Pancreas (tissue), 10 donors: ENCODE data around the gene RAB25. TPM values are rescaled to one million over a fixed set of nuclear protein-coding genes. Genes with fewer than 3 reads are reported as not detected.
"Not testable (repeated sequence)": the region's sequence is repeated elsewhere in the genome, so short reads cannot be mapped to it uniquely, and the experiment has no call there.

ENCODE experiments used
- ATAC-seq, 4 donors: fragments of 200-7000 bp; cut with Tn5 transposase; one replicate each; pipeline versions ENCODE4 v1.8.0 to v1.9.1; 2020; ENCODE audit warnings: mild to moderate bottlenecking in 4 of 4, moderate library complexity in 4 of 4
- DNase-seq, 6 donors: peaks; one replicate each; pipeline ENCODE4 v3.0.0-alpha.2; 2020
- FAIRE-seq: peaks from 2 replicates; lab custom pipeline; 2012; peaks lifted over from hg19 to GRCh38; lab: Jason Lieb, UNC
- H3K27ac ChIP-seq, 4 donors: fragments of 200-600 bp; sonication (generic); 1 replicate in 3 of 4; 2 replicates in 1 of 4; pipeline versions ENCODE4 v1.5.0 to v1.8.0; 2020
- H3K27me3 ChIP-seq, 4 donors: fragments of 200-600 bp; one replicate each; pipeline ENCODE4 v1.8.0; 2021
- H3K36me3 ChIP-seq, 3 donors: fragments of 200-600 bp; sonication (generic) in 1 of 3; one replicate each; pipeline versions ENCODE4 v1.5.0 to v1.8.0; 2020 to 2021
- H3K4me1 ChIP-seq, 3 donors: fragments of 200-600 bp; one replicate each; pipeline ENCODE4 v1.8.0; 2021
- H3K4me3 ChIP-seq, 4 donors: fragments of 200-600 bp; sonication (generic) in 2 of 4; one replicate each; pipeline versions ENCODE4 v1.5.0 to v1.8.0; 2020 to 2021
- H3K9me3 ChIP-seq, 4 donors: fragments of 200-600 bp; one replicate each; pipeline ENCODE4 v1.8.0; 2021
- CTCF ChIP-seq, 4 donors: fragments of 200-600 bp; sonication (generic) in 3 of 4; IDR thresholded peaks; one replicate each; pipeline versions ENCODE4 v1.5.0 to v1.8.0; 2021; ENCODE audit warnings: antibody characterized with exemption in 4 of 4
- WGBS, 2 donors: extraction: QIAGEN DNeasy Blood & Tissue Kit; methylation state at CpG; one replicate each; pipeline ENCODE4 v1.1.7; 2013; 5-methylcytosine and 5-hydroxymethylcytosine counted together
- intact Hi-C, 3 donors: fragments of 100-400 bp; cut with DNase I; formaldehyde crosslinking; loops; one replicate each; pipeline versions ENCODE4 v1.11.1 to v1.14.2; 2022
- polyA plus RNA-seq, 2 donors: library from polyadenylated mRNA; stranded (reverse); fragments of 200-250 nt; gene quantifications; one replicate each; pipeline ENCODE4 v1.2.3, GENCODE V29; 2013
- total RNA-seq, 6 donors: library from RNA; stranded (reverse); fragmentation: NEBNext Ultra II Directional in 4 of 6; extraction: Animal tissue kit (Norgen Biotek cat#: 25700) in 4 of 6; gene quantifications; one replicate each; pipeline versions ENCODE4 v1.2.1 to v1.2.4, GENCODE V29; 2021 to 2023
- donor health status: healthy with polysubstance abuse.
- donor health status: DM: no; HTN: no; CAD: no; lungs with moderate emphysema.
- donor health status: DM: no; HTN: no; CAD: no.
- donor health status: control.
- donor health status: control.
- donor health status: Bipolar disorder and iron deficiency.
- donor health status: DM: yes; HTN: yes; CAD: no.
- donor health status: DM: no; HTN: no; CAD: no.
- donor health status: DM: no; HTN: no; CAD: no.
- donor health status: DM: yes; HTN: yes; CAD: no.

The RAB25 gene
- total and polyA plus RNA-seq, 8 donors, result 29.0 to 81.6 (median 37.4) TPM

GRCh38 chr1:156113282-156113950 is 52.5 kb downstream of the RAB25 start:
- intact Hi-C loops, result no loop called here
- DNase-seq, result no peak
- TF ChIP-seq CTCF (IDR thresholded peaks at IDR 0.05), result no peak
- Histone ChIP-seq H3K27me3 (no peaks in the 10 kb centered on the region), H3K27ac (peak overlapping the region; percentile 81 to 94 (median 90)), H3K36me3 (no peaks in the 10 kb centered on the region), H3K9me3 (no peaks in the 10 kb centered on the region), H3K4me1 (peaks cover 14 to 26% (median 15%) of the 10 kb centered on the region in 3 donors), H3K4me3 (no peak overlapping the region)
- no peak for FAIRE-seq
- ATAC-seq, result no peak
- 52 to 54% methylated on average over 4 of the region's 4 CpGs for WGBS, 2 donors

- no peaks in the 10 kb centered on the region for H3K9me3 ChIP-seq
- peak within 1 kb of the TSS; percentile 81 to 99 (median 94) for H3K4me3 ChIP-seq
- peaks cover 19 to 34% (median 22%) of the 10 kb centered on the region in 3 donors for H3K4me1 ChIP-seq
- DNase-seq (peak; percentile 91 to 97 (median 94)), ATAC-seq (peak; percentile 80 to 90 (median 88)), FAIRE-seq (no peak)
- no peaks in the 10 kb centered on the region for H3K36me3 ChIP-seq
- no peak for TF ChIP-seq CTCF (IDR thresholded peaks at IDR 0.05)
- H3K27ac ChIP-seq, result peak within 1 kb of the TSS; percentile 81 to 94 (median 90)
- intact Hi-C loops, result no loop called here
- H3K27me3 ChIP-seq, result no peaks in the 10 kb centered on the region
- 2 to 3% methylated on average over 30 to 37 of the region's 37 CpGs for WGBS, 2 donors
Measured at GRCh38 chr1:156114101-156114918, 53.4 kb downstream of the RAB25 start, which contains the start of gene LMNA. LMNA (plus strand) TSS chr1:156114711; CDS start chr1:156114919, 208 bp downstream.

GRCh38 chr1:156114919-156115513 is 54.1 kb downstream of the RAB25 start:
- ATAC-seq (peak; percentile 49 to 62 (median 56)), FAIRE-seq (no peak), DNase-seq (peak in 4 of 6 donors; percentile 55 to 84 (median 74))
- 0% methylated on average over 49 of the region's 49 CpGs for WGBS, 2 donors
- peak overlapping the region; percentile 81 to 94 (median 90) for H3K27ac ChIP-seq
- H3K4me3 ChIP-seq, result peak overlapping the region; percentile 81 to 99 (median 94)
- intact Hi-C loops, result no loop called here
- no peak for TF ChIP-seq CTCF (IDR thresholded peaks at IDR 0.05)
- H3K27me3 ChIP-seq, result no peaks in the 10 kb centered on the region
- H3K4me1 ChIP-seq, result peaks cover 19 to 41% (median 22%) of the 10 kb centered on the region in 3 donors
- no peaks in the 10 kb centered on the region for H3K9me3 ChIP-seq
- H3K36me3 ChIP-seq, result no peaks in the 10 kb centered on the region

DNA sequence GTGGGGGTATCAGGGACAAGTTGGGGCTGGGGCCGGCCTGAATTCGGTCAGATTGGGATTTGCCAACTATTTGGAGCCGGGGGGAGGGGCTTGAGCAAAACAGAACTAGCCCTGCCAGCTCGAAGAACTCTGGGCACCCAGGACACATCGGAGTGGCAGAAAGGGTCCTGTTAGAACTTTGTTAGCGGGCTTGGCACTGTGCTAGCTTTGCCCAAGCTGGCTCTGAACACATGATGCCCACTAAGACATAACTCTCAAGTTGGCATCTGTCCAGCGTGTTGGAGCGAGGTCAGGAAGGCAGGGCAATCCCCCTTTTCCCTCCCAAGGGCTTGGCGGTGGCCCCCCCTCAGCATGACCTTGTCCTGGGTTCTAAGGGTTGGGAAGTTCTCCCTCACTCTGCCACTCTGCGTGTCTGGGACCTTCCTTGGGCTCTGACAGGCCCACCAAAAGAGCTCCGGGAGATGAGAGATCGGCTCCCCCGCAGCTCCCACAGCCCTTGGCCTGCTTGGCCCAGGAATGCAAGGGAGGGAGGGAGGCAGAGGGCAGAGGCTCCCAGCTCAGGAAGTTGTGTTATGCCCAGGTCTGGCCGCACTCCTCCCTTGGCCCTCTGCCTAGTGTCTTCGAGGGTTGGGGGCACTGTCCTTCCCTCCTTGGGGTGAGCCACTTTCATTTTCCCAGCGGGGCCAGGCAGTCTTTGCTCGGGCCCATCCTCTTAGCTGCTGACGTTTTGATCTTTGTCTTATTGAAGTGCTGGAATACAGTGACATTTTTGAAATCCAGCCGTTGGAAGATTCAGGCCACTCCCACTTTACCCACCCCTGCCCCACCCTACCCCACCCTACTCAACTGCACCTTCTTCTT is 54.8 kb downstream of the RAB25 start:
- Histone ChIP-seq H3K4me1 (peaks cover 26 to 48% (median 29%) of the 10 kb centered on the region in 3 donors), H3K27me3 (no peaks in the 10 kb centered on the region), H3K9me3 (no peaks in the 10 kb centered on the region), H3K4me3 (peak overlapping the region; percentile 81 to 99 (median 94)), H3K36me3 (no peaks in the 10 kb centered on the region), H3K27ac (peak overlapping the region; percentile 81 to 94 (median 90))
- intact Hi-C loops, result no loop called here
- WGBS, 2 donors, result 2 to 4% methylated on average over 16 to 19 of the region's 19 CpGs
- peak; percentile 36 to 48 (median 39) for ATAC-seq
- FAIRE-seq, result no peak
- TF ChIP-seq CTCF (IDR thresholded peaks at IDR 0.05), result no peak
- peak; percentile 64 to 85 (median 76) for DNase-seq

- H3K36me3 ChIP-seq, H3K9me3 ChIP-seq, DNase-seq, FAIRE-seq, H3K27me3 ChIP-seq, ATAC-seq, intact Hi-C loops: not testable (repeated sequence)
- peak overlapping the region in 3 of 4 donors; percentile 5 to 89 (median 81) for H3K27ac ChIP-seq
- 72 to 79% methylated on average over 5 of the region's 5 CpGs for WGBS, 2 donors
- peaks cover 29 to 58% (median 39%) of the 10 kb centered on the region in 3 donors for H3K4me1 ChIP-seq
- H3K4me3 ChIP-seq, result peak overlapping the region in 2 of 4 donors; percentile 81 to 98
Measured at GRCh38 chr1:156116731-156117130, 55.8 kb downstream of the RAB25 start.
